HepG2 (cell line): ENCODE results near the gene GRB7. TPM values are rescaled to one million over a fixed set of nuclear protein-coding genes. Genes with fewer than 3 reads are reported as not detected.
A peak's percentile ranks its signal among the peaks of the same experiment; 100 is the strongest.

Source experiments
- BCL6 ChIP-seq: IDR thresholded peaks from 2 replicates; pipeline ENCODE4 v1.6.1; 2016; ENCODE audit warnings: missing genetic modification reagents, missing compliant biosample characterization
- BHLHE40 ChIP-seq: IDR thresholded peaks from 2 replicates; pipeline ENCODE4 v1.6.1; 2011; ENCODE audit warnings: low read length, improper control_type of control experiment
- ELF1 ChIP-seq: sonication (generic); formaldehyde crosslinking; IDR thresholded peaks from 2 replicates; pipeline ENCODE4 v1.4.0; 2020; ENCODE audit warnings: missing genetic modification reagents
- HNF4A ChIP-seq: sonication (generic); formaldehyde crosslinking; IDR thresholded peaks from 2 replicates; pipeline ENCODE4 v1.4.0; 2020; ENCODE audit warnings: missing genetic modification reagents
- MED8 ChIP-seq: sonication (generic); formaldehyde crosslinking; IDR thresholded peaks from 2 replicates; pipeline ENCODE4 v1.8.1; 2023; ENCODE audit warnings: mild to moderate bottlenecking, missing genetic modification reagents; ENCODE audit not compliant: insufficient replicate concordance
- NRL ChIP-seq: sonication (generic); formaldehyde crosslinking; IDR thresholded peaks from 2 replicates; pipeline ENCODE4 v1.5.0; 2020; ENCODE audit warnings: missing genetic modification reagents, mild to moderate bottlenecking, moderate library complexity, borderline replicate concordance
- PRMT3 ChIP-seq: sonication (generic); formaldehyde crosslinking; IDR thresholded peaks from 2 replicates; pipeline ENCODE4 v1.8.1; 2022; ENCODE audit warnings: low read depth, mild to moderate bottlenecking, moderate library complexity, missing genetic modification reagents, borderline replicate concordance
- SMAD3 ChIP-seq: sonication (generic); formaldehyde crosslinking; IDR thresholded peaks from 2 replicates; pipeline ENCODE4 v1.4.0; 2020; ENCODE audit warnings: missing genetic modification reagents
- SNRNP70 ChIP-seq: fragments of 200-400 bp; formaldehyde crosslinking; IDR thresholded peaks from 2 replicates; pipeline ENCODE4 v1.6.1; 2017; ENCODE audit warnings: mild to moderate bottlenecking, low read depth, low read length, moderate library complexity
- SP5 ChIP-seq: IDR thresholded peaks from 2 replicates; pipeline ENCODE4 v1.6.1; 2016; ENCODE audit warnings: low read depth, borderline replicate concordance
- ZBTB42 ChIP-seq: sonication (generic); formaldehyde crosslinking; IDR thresholded peaks from 2 replicates; pipeline ENCODE4 v1.5.0; 2020; ENCODE audit warnings: mild to moderate bottlenecking, missing genetic modification reagents
- ZEB1 ChIP-seq: IDR thresholded peaks from 2 replicates; pipeline ENCODE4 v1.6.1; 2012; ENCODE audit warnings: mild to moderate bottlenecking, low read depth, inconsistent platforms; ENCODE audit not compliant: insufficient replicate concordance
- ZNF451 ChIP-seq: sonication (generic); formaldehyde crosslinking; IDR thresholded peaks from 2 replicates; pipeline ENCODE4 v1.5.0; 2020; ENCODE audit warnings: mild to moderate bottlenecking, missing genetic modification reagents
- ZNF543 ChIP-seq: sonication (generic); formaldehyde crosslinking; IDR thresholded peaks from 2 replicates; pipeline ENCODE4 v1.4.0; 2020; ENCODE audit warnings: mild to moderate bottlenecking, missing genetic modification reagents
- ZNF569 ChIP-seq: sonication (generic); formaldehyde crosslinking; IDR thresholded peaks from 2 replicates; pipeline ENCODE4 v1.5.0; 2020; ENCODE audit warnings: mild to moderate bottlenecking, missing genetic modification reagents, moderate library complexity, borderline replicate concordance
- ZNF772 ChIP-seq: sonication (generic); formaldehyde crosslinking; IDR thresholded peaks from 2 replicates; pipeline ENCODE4 v1.5.0; 2020; ENCODE audit warnings: mild to moderate bottlenecking, missing genetic modification reagents
- ZNF879 ChIP-seq: sonication (generic); formaldehyde crosslinking; IDR thresholded peaks from 2 replicates; pipeline ENCODE4 v1.8.1; 2023; ENCODE audit warnings: missing genetic modification reagents
- polyA plus RNA-seq, 8 experiments: library from polyadenylated mRNA; depleted of rRNA in 3 of 8; stranded (reverse) in 7 of 8; unstranded in 1 of 8; fragments of >200 nt; fragmentation: Illumina TruSeq in 4 of 8; extraction: Trizol in 4 of 8; gene quantifications; 2 replicates each; pipeline versions ENCODE4 v1.2.1 to v1.2.3, GENCODE V29; 2011 to 2016; ENCODE audit warnings: low read depth in 4 of 8, missing spikeins in 1 of 8, mixed read lengths in 1 of 8; ENCODE audit not compliant: insufficient read depth in 1 of 8
- total RNA-seq, 5 experiments: library from RNA; depleted of rRNA; stranded (reverse); fragments of >200 nt; fragmentation: Illumina TruSeq; extraction: Trizol; gene quantifications; 2 replicates each; pipeline ENCODE4 v1.2.3, GENCODE V29; 2016; ENCODE audit warnings: low read depth in 1 of 5
- TF ChIP-seq, protein P1 (sequence below): IDR thresholded peaks from 2 replicates; pipeline ENCODE4 v1.4.0; 2020; ENCODE audit warnings: mild to moderate bottlenecking, missing genetic modification reagents
- TF ChIP-seq, protein P2 (sequence below): sonication (generic); formaldehyde crosslinking; IDR thresholded peaks from 2 replicates; pipeline ENCODE4 v1.4.0; 2020; ENCODE audit warnings: missing genetic modification reagents

GRB7 gene
- total and polyA plus RNA-seq, 2 of the 13 experiments (the other 11 are each of a cell fraction or from before 2014, with no cell fraction given), result 60.2 to 77.7 TPM

DNA sequence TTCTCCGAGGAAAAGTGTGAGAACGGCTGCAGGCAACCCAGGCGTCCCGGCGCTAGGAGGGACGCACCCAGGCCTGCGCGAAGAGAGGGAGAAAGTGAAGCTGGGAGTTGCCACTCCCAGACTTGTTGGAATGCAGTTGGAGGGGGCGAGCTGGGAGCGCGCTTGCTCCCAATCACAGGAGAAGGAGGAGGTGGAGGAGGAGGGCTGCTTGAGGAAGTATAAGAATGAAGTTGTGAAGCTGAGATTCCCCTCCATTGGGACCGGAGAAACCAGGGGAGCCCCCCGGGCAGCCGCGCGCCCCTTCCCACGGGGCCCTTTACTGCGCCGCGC lies 38.0 kb upstream of the GRB7 start, which contains the start of gene ERBB2 (continued):
- TF ChIP-seq, protein P1, sequence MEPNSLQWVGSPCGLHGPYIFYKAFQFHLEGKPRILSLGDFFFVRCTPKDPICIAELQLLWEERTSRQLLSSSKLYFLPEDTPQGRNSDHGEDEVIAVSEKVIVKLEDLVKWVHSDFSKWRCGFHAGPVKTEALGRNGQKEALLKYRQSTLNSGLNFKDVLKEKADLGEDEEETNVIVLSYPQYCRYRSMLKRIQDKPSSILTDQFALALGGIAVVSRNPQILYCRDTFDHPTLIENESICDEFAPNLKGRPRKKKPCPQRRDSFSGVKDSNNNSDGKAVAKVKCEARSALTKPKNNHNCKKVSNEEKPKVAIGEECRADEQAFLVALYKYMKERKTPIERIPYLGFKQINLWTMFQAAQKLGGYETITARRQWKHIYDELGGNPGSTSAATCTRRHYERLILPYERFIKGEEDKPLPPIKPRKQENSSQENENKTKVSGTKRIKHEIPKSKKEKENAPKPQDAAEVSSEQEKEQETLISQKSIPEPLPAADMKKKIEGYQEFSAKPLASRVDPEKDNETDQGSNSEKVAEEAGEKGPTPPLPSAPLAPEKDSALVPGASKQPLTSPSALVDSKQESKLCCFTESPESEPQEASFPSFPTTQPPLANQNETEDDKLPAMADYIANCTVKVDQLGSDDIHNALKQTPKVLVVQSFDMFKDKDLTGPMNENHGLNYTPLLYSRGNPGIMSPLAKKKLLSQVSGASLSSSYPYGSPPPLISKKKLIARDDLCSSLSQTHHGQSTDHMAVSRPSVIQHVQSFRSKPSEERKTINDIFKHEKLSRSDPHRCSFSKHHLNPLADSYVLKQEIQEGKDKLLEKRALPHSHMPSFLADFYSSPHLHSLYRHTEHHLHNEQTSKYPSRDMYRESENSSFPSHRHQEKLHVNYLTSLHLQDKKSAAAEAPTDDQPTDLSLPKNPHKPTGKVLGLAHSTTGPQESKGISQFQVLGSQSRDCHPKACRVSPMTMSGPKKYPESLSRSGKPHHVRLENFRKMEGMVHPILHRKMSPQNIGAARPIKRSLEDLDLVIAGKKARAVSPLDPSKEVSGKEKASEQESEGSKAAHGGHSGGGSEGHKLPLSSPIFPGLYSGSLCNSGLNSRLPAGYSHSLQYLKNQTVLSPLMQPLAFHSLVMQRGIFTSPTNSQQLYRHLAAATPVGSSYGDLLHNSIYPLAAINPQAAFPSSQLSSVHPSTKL (CRISPR knock-in tag), result peak; percentile 36; the same call in 1 of the 2 replicates
- TF ChIP-seq ZNF451 (CRISPR knock-in tag) (no peak), SMAD3 (no peak), ZNF879 (CRISPR knock-in tag) (no peak), ZNF772 (peak; percentile 70; the same call in 1 of the 2 replicates), SNRNP70 (no peak), ELF1 (CRISPR knock-in tag) (peak; percentile 26; the same call in 1 of the 2 replicates), BHLHE40 (no peak), ZBTB42 (CRISPR knock-in tag) (no peak; the same call in 1 of the 2 replicates), PRMT3 (CRISPR knock-in tag) (no peak), ZNF543 (no peak; the same call in 1 of the 2 replicates), BCL6 (CRISPR knock-in tag) (no peak; the same call in 1 of the 2 replicates), NRL (CRISPR knock-in tag) (no peak), MED8 (CRISPR knock-in tag) (no peak), ZNF569 (CRISPR knock-in tag) (no peak), SP5 (CRISPR knock-in tag) (peak; percentile 33; the same call in 1 of the 2 replicates), ZEB1 (no peak), HNF4A (CRISPR knock-in tag) (no peak)
- TF ChIP-seq, protein P2, sequence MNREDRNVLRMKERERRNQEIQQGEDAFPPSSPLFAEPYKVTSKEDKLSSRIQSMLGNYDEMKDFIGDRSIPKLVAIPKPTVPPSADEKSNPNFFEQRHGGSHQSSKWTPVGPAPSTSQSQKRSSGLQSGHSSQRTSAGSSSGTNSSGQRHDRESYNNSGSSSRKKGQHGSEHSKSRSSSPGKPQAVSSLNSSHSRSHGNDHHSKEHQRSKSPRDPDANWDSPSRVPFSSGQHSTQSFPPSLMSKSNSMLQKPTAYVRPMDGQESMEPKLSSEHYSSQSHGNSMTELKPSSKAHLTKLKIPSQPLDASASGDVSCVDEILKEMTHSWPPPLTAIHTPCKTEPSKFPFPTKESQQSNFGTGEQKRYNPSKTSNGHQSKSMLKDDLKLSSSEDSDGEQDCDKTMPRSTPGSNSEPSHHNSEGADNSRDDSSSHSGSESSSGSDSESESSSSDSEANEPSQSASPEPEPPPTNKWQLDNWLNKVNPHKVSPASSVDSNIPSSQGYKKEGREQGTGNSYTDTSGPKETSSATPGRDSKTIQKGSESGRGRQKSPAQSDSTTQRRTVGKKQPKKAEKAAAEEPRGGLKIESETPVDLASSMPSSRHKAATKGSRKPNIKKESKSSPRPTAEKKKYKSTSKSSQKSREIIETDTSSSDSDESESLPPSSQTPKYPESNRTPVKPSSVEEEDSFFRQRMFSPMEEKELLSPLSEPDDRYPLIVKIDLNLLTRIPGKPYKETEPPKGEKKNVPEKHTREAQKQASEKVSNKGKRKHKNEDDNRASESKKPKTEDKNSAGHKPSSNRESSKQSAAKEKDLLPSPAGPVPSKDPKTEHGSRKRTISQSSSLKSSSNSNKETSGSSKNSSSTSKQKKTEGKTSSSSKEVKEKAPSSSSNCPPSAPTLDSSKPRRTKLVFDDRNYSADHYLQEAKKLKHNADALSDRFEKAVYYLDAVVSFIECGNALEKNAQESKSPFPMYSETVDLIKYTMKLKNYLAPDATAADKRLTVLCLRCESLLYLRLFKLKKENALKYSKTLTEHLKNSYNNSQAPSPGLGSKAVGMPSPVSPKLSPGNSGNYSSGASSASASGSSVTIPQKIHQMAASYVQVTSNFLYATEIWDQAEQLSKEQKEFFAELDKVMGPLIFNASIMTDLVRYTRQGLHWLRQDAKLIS (CRISPR knock-in tag), result no peak; the same call in 1 of the 2 replicates
